B cell (primary cell): ENCODE measurements around the gene TLE3. TPM values are rescaled to one million over a fixed set of nuclear protein-coding genes. Genes with fewer than 3 reads are reported as not detected.

Source experiments
- ATAC-seq: fragments of 200-7000 bp; cut with Tn5 transposase; one replicate; pipeline ENCODE4 v1.10.0; 2021; ENCODE audit warnings: low read depth, mild to moderate bottlenecking, moderate number of reproducible peaks, moderate library complexity
- CTCF ChIA-PET: fragments of 350-600 bp; sonication (Branson Sonifier 250); formaldehyde crosslinking; loops from one replicate; lab custom pipeline; 2021; ENCODE audit warnings: antibody characterized with exemption, inconsistent platforms; lab: Charles Lee
- POLR2A ChIA-PET: fragments of 350-600 bp; sonication (Branson Sonifier 250); formaldehyde crosslinking; loops from one replicate; lab custom pipeline; 2021; ENCODE audit warnings: antibody characterized with exemption; lab: Charles Lee
- DNase-seq: peaks from one replicate; pipeline ENCODE4 v3.0.0; 2013
- H2AFZ ChIP-seq: 2 replicates; pipeline ENCODE4 v1.6.1; 2012; ENCODE audit warnings: mild to moderate bottlenecking, low read depth, low read length; ENCODE audit not compliant: insufficient read depth, poor library complexity, severe bottlenecking
- H3K27ac ChIP-seq, 2 donors: 1 replicate in 1 of 2; 2 replicates in 1 of 2; pipeline ENCODE4 v1.5.1; 2012 to 2013; ENCODE audit warnings: low read length in 2 of 2, mild to moderate bottlenecking in 2 of 2, moderate library complexity in 1 of 2
- H3K27me3 ChIP-seq, 4 experiments: fragments of 200-600 bp in 1 of 4; sonication (generic) in 1 of 4; replicated peaks in 1 of 4; 1 replicate in 2 of 4; 2 replicates in 2 of 4; pipeline versions ENCODE4 v1.6.1 to v1.7.0; 2013 to 2016; ENCODE audit warnings: low read length in 3 of 4, mild to moderate bottlenecking in 2 of 4, mixed read lengths in 1 of 4, moderate library complexity in 1 of 4; ENCODE audit not compliant: insufficient read depth in 4 of 4, control insufficient read depth in 3 of 4; ENCODE audit errors: control extremely low read depth in 1 of 4
- H3K36me3 ChIP-seq, 2 experiments: replicated peaks in 1 of 2; 1 replicate in 1 of 2; 2 replicates in 1 of 2; pipeline versions ENCODE4 v1.6.1 to v1.7.1; 2013; ENCODE audit warnings: low read length in 1 of 2; ENCODE audit not compliant: insufficient read depth in 2 of 2, control insufficient read depth in 1 of 2; ENCODE audit errors: control extremely low read depth in 1 of 2, extremely low read depth in 1 of 2
- H3K4me1 ChIP-seq, 2 donors: fragments of 200-600 bp in 1 of 2; sonication (generic) in 1 of 2; 1 replicate in 1 of 2; 2 replicates in 1 of 2; pipeline versions ENCODE4 v1.5.1 to v1.6.1; 2013 to 2017; ENCODE audit warnings: low read length in 2 of 2; ENCODE audit not compliant: control insufficient read depth in 2 of 2, insufficient read depth in 2 of 2
- H3K4me2 ChIP-seq: replicated peaks from 2 replicates; pipeline ENCODE3; 2012; ENCODE audit warnings: mild to moderate bottlenecking, low read depth, low read length; ENCODE audit not compliant: poor library complexity, severe bottlenecking
- H3K4me3 ChIP-seq, 5 experiments: fragments of 200-600 bp in 1 of 5; sonication (generic) in 1 of 5; 1 replicate in 3 of 5; 2 replicates in 2 of 5; pipeline versions ENCODE4 v1.5.1 to v1.7.0; 2011 to 2016; ENCODE audit warnings: low read length in 4 of 5, mild to moderate bottlenecking in 4 of 5, low read depth in 2 of 5, control low read depth in 1 of 5, moderate library complexity in 1 of 5; ENCODE audit not compliant: insufficient read depth in 1 of 5; ENCODE audit errors: control extremely low read depth in 1 of 5, extremely low read depth in 1 of 5
- H3K79me2 ChIP-seq: fragments of 200-600 bp; sonication (generic); one replicate; pipeline ENCODE4 v1.6.0; 2016; ENCODE audit warnings: low read length; ENCODE audit not compliant: control insufficient read depth, insufficient read depth
- H3K9ac ChIP-seq: fragments of 200-600 bp; sonication (generic); 2 replicates; pipeline ENCODE4 v1.6.1; 2017; ENCODE audit warnings: mild to moderate bottlenecking, low read length, moderate library complexity
- H3K9me3 ChIP-seq, 3 donors: one replicate each; pipeline versions ENCODE4 v1.6.1 to v1.7.1; 2013; ENCODE audit warnings: low read length in 2 of 3; ENCODE audit not compliant: control insufficient read depth in 2 of 3, insufficient read depth in 1 of 3; ENCODE audit errors: control extremely low read depth in 1 of 3
- H4K20me1 ChIP-seq: 2 replicates; pipeline ENCODE4 v1.6.0; 2012; ENCODE audit warnings: mild to moderate bottlenecking, low read length; ENCODE audit not compliant: insufficient read depth, control insufficient read depth, poor library complexity, severe bottlenecking
- H3K27ac Mint-ChIP-seq: one replicate; pipeline ENCODE4 v1.8.0; 2021; ENCODE audit warnings: mixed read lengths
- H3K27me3 Mint-ChIP-seq: one replicate; pipeline ENCODE4 v1.8.0; 2021; ENCODE audit warnings: mixed read lengths
- H3K4me1 Mint-ChIP-seq: one replicate; pipeline ENCODE4 v1.8.0; 2021; ENCODE audit warnings: mixed read lengths
- H3K4me3 Mint-ChIP-seq: one replicate; pipeline ENCODE4 v1.8.0; 2021; ENCODE audit warnings: mixed read lengths
- H3K9me3 Mint-ChIP-seq: one replicate; pipeline ENCODE4 v1.8.0; 2022; ENCODE audit warnings: mixed read lengths; ENCODE audit not compliant: insufficient read depth
- CTCF ChIP-seq: fragments of 200-600 bp; IDR thresholded peaks from one replicate; pipeline ENCODE4 v1.8.0; 2022; ENCODE audit warnings: antibody characterized with exemption, mild to moderate bottlenecking
- EZH2 ChIP-seq: IDR thresholded peaks from 2 replicates; pipeline ENCODE4 v1.6.1; 2012; ENCODE audit warnings: borderline replicate concordance, low read depth, mild to moderate bottlenecking, moderate library complexity, low read length; ENCODE audit not compliant: insufficient read depth, poor library complexity, severe bottlenecking
- WGBS: methylation state at CpG from one replicate; pipeline ENCODE4 v1.1.5; 2013; ENCODE audit warnings: missing lambda C conversion rate; ENCODE audit not compliant: insufficient coverage; 5-methylcytosine and 5-hydroxymethylcytosine counted together
- intact Hi-C: fragments of 100-400 bp; cut with micrococcal nuclease; formaldehyde crosslinking; loops from one replicate; pipeline ENCODE4 v1.10.0; 2022
- polyA plus RNA-seq: library from polyadenylated mRNA; depleted of rRNA; stranded (reverse); fragments of >200 nt; gene quantifications from 2 replicates; pipeline ENCODE4 v1.2.3, GENCODE V29; 2012
- total RNA-seq, 2 donors: library from RNA; stranded (reverse); fragments of 120-200 nt in 1 of 2; gene quantifications; 1 replicate in 1 of 2; 2 replicates in 1 of 2; pipeline versions ENCODE4 v1.2.3 to v1.2.4, GENCODE V29; 2013 to 2022

The TLE3 gene
- total and polyA plus RNA-seq, 2 donors (not counting 1 experiment from before 2014, with no cell fraction given), result 187 to 278 TPM

GRCh38 chr15:70132571-70132970, 34.9 kb upstream of the TLE3 start:
- intact Hi-C loops, result no loop called here
- Histone ChIP-seq H3K27me3 (peaks cover 0 to 2% (median 0%) of the 10 kb centered on the region in 4 experiments), H3K4me3 (no peak overlapping the region), H3K4me2 (no peak overlapping the region), H2AFZ (no peak overlapping the region), H3K36me3 (no peaks in the 10 kb centered on the region), H3K9me3 (peaks cover 0 to 3% (median 0%) of the 10 kb centered on the region in 3 donors), H3K79me2 (no peaks in the 10 kb centered on the region), H3K9ac (no peak overlapping the region), H3K27ac (no peak overlapping the region), H3K4me1 (no peaks in the 10 kb centered on the region), H4K20me1 (no peaks in the 10 kb centered on the region)
- Mint-ChIP-seq H3K4me3 (no peak overlapping the region), H3K9me3 (no peaks in the 10 kb centered on the region), H3K27ac (no peak overlapping the region), H3K27me3 (peaks cover 13% of the 10 kb centered on the region), H3K4me1 (no peaks in the 10 kb centered on the region)
- DNase-seq, result no peak
- CTCF ChIA-PET, result no interaction called here
- POLR2A ChIA-PET, result no interaction called here
- no peak for ATAC-seq
- no peak for TF ChIP-seq CTCF
- TF ChIP-seq EZH2, result no peak
- WGBS, result 80% methylated on average over 1 of the region's 1 CpG

- Histone ChIP-seq H3K27ac (no peak overlapping the region), H3K79me2 (no peaks in the 10 kb centered on the region), H3K9ac (no peak overlapping the region), H2AFZ (no peak overlapping the region), H4K20me1 (no peaks in the 10 kb centered on the region), H3K27me3 (peaks cover 0 to 5% (median 0%) of the 10 kb centered on the region in 4 experiments), H3K9me3 (peaks cover 0 to 3% (median 0%) of the 10 kb centered on the region in 3 donors), H3K36me3 (no peaks in the 10 kb centered on the region), H3K4me1 (no peaks in the 10 kb centered on the region), H3K4me2 (no peak overlapping the region), H3K4me3 (no peak overlapping the region)
- ChIA-PET POLR2A (no interaction called here), CTCF (no interaction called here)
- intact Hi-C loops, result no loop called here
- Mint-ChIP-seq H3K27me3 (peaks cover 15% of the 10 kb centered on the region), H3K9me3 (no peaks in the 10 kb centered on the region), H3K27ac (no peak overlapping the region), H3K4me1 (no peaks in the 10 kb centered on the region), H3K4me3 (no peak overlapping the region)
- no peak for ATAC-seq
- TF ChIP-seq CTCF (no peak), EZH2 (no peak)
- WGBS, result 100% methylated on average over 2 of the region's 4 CpGs
- DNase-seq, result no peak
Measured at GRCh38 chr15:70132139-70132538, 34.4 kb upstream of the TLE3 start.
